Stimulated activated CD4-positive, alpha-beta T cell treated with anti-CD3 and anti-CD28 coated beads, TNF-alpha, amount 100 ng/mL, for 1 hour (primary cell): ENCODE results near the gene TMEM131.
"Not testable (repeated sequence)": the region's sequence is repeated elsewhere in the genome, so short reads cannot be mapped to it uniquely, and the experiment has no call there.

Experiments used
- DNase-seq, 3 donors: peaks; one replicate each; pipeline ENCODE4 v3.0.0-alpha.2; 2020; ENCODE audit warnings: low read depth in 3 of 3, low spot score in 1 of 3

Gene TMEM131

DNA sequence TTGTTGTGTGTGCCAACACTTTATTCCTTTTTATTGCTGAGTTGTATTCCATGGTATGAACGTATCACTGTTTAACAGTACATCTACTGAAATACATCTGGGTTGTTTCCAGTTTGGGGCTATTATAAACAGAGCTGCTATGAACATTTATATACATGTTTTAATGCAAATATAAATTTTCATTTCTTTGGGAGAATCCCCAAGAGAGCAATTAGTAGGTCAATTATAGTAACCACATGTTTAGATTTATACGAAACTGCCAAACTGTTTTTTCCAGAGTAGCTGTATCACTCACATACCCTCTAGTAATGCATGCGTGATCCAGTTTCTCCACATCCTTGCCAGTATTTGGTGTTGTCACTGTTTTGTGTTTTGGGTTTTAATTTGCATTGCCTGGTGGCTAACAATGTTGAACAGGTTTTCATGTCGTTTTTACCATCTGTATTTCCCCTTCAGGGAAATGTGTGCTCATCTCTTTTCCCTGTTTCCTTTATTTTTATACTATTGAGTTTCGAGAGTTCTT, 81.0 kb downstream of the TMEM131 start:
- DNase-seq = no peak

- no peak for DNase-seq
These were observed 81.9 kb downstream of the TMEM131 start for GRCh38 chr2:97913846-97914245.

DNA sequence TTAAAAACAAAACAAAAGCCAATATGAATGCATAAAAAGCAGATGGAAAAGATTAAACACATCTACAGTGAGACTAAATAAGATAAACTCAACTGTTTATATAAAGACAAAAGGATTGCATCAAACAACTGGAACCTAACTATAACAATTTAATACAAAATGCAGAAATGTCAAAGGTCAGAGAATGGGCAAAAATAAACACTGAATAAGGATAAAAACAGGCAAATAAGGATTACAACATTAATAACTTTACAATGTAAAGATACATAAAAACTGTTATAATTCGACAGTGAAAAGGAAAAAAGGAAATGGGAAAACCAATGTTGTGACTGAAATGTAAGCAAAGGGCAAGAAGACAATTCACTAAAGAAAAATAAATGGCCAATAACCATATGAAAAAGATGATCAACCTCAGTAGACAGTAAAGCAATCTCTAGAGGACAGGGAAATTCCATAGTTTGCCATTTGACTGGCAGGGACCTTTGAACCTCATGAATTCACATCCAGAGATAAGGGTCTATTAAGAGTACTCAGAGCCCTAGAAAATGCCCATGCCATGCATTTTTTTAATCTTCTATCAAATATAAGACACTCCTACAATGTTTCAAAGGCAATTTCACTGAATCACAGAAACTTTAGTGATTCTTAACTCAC, 83.7 kb downstream of the TMEM131 start:
- DNase-seq = no peak

DNA sequence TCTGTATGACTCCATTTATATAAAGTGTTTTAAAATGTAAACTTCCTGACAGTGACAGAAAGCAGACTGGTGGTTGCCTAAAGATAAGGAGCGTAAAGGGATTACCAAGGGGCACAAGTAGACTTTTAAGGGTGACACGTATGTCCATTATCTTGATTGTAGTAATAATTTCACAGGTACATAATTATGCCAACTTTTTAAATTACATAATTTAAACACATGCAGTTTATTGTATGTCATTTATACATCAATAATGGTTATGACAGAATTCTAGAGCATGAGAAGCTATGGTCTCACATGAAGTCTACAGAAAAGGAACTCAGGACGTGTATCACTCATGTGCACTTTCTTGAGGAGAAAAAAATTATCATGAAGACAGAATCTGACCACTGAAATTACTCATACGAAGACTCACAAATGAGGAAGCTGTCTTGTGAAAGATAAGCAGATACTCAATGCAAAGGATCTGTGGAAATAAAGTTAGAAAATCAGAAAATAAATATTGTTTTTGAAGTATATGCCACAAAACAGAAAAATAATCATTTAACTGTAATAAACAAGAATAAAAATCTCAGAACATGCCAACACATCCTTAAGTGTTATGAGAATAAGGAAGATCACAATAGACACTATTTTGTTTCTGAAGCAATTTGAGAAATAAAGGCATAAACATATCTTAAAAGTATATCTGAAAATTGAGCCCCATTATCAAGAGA, 84.4 kb downstream of the TMEM131 start:
- no peak for DNase-seq

- no peak for DNase-seq
These were observed 85.1 kb downstream of the TMEM131 start for GRCh38 chr2:97910403-97911205.

- no peak for DNase-seq
These were observed 87.5 kb downstream of the TMEM131 start for GRCh38 chr2:97908208-97908676.

DNA sequence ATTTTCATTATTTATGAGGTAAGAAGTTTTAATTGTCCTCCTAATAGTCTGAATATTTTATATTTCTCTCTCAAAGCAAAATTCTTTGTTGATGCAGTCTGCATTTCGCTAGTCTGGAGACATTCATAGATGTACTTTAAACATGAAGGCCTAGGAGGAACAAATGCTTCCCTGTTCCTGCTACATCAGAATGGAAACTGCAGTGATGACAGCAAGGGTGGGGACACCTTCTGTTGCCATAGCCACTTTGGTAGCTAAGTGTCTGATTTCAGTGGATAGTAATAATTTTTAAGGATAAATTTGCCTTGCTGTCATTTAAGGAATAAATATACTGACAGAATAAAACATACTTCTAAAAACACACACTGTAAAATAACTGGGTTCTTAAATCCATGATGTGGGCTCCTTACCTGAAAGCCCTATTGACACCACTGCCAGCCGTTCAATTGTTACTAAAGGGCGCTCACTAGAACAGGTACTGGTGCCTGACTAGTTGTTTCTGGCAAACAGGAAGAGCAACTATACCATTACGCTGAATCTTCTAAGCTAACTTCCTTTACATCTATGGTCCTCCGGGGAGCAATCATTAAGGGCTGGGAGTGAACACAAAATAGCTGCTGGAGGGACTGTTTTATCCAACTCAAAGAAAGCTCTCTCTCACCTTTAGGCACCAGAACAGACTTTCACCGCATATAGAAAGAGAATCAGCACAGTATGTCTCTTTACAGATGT, 88.2 kb downstream of the TMEM131 start:
- DNase-seq = no peak

- no peak for DNase-seq
These were observed 89.4 kb downstream of the TMEM131 start for GRCh38 chr2:97906307-97906706.

DNA sequence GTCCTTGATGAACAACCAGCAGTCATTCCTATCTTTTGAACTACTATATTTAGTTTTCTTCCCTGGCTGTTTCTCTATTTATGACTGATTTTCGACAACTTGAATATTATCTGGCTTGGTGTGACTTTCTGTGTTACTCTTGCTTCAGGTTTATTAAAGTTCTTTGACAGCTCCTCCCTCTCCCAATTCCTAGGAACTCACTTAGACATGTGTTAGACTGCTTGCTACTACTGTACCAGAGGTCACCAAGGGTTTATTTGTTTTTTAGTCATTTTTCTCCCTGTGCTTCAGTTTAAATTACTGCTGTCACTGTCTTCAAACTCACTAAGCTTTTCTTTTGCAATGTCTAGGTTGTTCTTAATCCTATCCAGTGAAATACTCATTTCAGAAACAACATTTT, 90.5 kb downstream of the TMEM131 start:
- no peak for DNase-seq

DNA sequence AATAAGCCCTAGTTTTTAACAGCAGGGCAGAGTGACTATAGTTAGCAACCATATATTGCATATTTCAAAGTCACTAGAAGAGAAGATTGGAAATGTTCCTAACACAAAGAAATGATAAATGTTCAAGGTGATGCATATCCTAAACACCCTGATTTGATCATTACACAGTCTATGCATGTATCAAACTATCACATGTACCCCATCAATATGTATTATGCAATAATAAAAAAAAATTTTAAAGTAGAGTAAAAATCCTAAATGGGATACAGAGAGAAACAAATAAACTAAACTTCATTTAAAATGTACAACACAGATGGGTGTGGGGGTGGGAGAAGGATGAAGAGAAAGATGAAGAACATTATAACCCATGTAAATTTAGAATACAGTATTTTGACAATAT, 93.9 kb downstream of the TMEM131 start:
- no peak for DNase-seq

DNA sequence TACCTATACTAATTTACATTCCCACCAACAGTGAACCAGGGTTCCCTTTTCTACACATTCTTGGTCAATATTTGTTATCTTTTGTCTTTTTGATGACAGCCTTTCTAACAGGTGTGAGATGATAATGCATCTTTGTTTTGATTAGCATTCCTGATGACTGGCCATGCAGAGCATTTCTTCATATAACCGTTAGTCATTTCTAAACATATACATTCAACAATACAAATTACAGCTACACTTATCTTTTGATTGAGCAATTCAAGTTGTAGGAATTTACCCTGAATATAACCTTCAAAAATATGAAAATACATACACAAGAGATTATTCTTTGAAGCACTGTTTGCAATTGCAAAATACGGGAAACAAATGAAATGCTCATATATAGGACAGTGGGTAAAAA, 94.9 kb downstream of the TMEM131 start:
- DNase-seq = no peak

GRCh38 chr2:97893042-97893441, 102.7 kb downstream of the TMEM131 start:
- DNase-seq = not testable (repeated sequence)

GRCh38 chr2:97891611-97892010, 104.1 kb downstream of the TMEM131 start:
- no peak for DNase-seq

DNA sequence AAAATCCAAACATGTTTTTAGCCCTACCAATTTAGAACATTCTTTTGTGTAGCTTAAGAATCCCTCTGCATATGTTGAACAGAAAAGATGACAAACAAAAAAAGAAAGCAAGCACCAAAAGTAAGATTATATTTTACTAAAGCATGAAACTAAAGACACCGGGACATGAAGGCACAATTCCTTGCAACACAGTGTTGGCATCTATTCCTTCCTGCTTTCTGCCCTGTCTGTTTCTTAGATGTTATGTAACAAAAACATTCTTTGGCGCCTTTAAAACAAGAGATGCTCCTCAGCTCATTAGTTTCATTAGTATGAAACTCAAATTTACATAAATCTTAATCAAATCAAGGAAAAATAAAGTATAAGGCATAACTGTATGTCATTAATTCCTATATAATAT, 106.6 kb downstream of the TMEM131 start:
- DNase-seq = no peak

- DNase-seq = no peak
These were observed 109.9 kb downstream of the TMEM131 start for GRCh38 chr2:97885841-97886240.

DNA sequence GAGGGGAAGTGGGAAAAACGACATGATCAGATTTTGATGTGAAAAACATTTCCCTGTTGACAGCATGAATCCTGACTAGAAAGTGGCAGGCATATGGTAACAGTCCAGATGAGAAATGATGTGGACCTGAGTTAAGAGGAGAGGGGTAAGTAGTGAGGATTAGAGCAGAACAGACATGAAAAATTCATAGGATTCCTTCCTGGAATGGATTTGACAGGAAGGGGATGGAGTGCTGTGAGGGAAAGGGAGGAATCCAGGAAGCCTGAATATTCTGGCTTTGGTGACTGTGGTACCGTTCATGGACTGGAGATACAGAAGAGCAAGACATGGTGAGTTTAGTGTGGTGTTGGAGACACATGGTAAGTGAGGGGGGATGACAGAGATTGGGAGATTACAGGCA, 115.4 kb downstream of the TMEM131 start:
- DNase-seq = no peak

GRCh38 chr2:97878865-97879264, 116.9 kb downstream of the TMEM131 start:
- no peak for DNase-seq

DNA sequence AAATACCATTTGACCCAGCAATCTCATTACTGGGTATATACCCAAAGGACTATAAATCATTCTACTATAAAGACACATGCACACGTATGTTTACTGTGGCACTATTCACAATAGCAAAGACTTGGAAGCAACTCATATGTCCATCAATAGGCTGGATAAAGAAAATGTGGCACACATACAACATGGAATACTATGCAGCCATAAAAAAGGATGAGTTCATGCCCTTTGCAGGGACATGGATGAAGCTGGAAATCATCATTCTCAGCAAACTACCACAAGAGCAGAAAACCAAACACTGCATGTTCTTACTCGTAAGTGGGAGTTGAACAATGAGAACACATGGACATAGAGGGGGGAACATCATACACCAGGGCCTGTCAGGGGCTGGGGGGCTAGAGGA, 117.4 kb downstream of the TMEM131 start:
- not testable (repeated sequence) for DNase-seq

- no peak for DNase-seq
These were observed 124.5 kb downstream of the TMEM131 start for GRCh38 chr2:97871096-97871780.

DNA sequence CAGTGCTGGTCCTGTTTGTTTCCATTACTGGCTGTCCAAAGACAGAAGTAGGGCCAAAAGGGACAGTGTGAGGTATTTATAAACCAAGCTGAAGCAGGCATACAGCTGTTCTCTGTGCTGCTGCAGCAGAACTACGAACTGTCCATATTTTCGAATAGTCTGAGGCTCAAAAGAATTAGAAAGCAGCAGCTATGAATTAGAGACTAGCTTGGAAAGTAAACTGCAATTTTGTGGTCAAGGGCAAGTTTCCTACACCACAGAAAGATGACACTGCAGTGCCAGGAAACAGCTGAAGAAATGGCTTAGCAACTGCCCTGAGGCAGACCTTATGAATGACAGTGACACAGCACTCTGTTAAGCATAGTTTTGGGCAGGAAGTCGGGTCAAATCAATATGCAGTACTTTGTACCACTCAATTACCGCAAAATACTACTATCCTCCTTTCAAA, 125.3 kb downstream of the TMEM131 start:
- DNase-seq = no peak
